ENCODE measurements around the gene NSMF.

Gene NSMF

DNA sequence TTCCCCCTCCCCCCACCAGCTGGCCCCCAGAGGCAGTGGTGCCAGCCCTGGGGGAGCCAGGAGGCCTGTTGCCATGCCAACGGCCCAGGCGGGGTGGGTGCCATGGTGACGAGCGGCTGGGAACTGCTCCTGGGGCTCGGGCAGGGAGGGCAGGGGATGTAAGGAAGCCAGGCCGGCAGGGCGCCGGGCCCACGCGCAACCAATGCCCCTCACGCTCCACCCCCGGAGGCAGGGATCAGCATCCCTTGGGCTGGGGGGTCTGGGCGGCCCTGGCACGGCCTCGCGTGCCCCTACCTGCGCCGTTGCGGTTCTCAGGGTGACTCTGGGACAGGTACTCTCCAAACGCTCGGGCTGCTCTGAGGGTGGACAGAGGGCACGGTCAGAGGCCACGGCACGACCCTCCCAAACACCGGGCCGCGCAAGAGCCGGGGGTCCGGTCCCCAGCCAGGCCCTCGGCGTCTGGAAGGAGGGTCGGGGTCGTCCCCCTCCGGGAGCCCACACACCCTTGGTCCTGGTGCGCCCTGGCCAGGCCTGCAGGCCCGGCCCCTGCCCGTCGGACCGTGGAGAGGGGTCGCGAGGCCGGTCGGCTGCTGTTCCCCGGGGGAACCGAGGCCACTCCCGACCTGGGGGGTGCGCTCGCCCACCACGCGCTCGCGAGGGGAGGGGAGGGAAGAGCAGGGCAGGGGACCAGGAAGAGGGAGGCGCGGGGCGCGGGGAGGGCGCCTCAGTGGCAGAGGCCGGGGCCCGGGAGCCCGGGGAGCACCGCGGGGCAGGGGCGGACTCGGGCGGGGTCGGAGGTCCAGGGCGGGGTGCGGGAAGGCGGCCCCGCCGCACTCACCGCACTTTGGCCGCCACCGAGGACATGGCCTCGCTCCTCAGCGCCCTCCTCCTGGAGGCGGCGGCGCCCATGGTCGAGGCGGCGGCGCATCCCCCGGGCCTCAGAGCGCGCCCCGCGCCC is 661 bp downstream of the NSMF start:
- Histone ChIP-seq H3K4me3 (peak overlapping the region; percentile 86), H3K9ac (ENCODE audit: insufficient read length) (peak overlapping the region; percentile 76), H3K36me3 (ENCODE audit: insufficient read depth, low read length) (no peaks in the 10 kb centered on the region; the same call in 1 of the 2 replicates), H3K27ac (no peak overlapping the region), H3K9me3 (ENCODE audit: low read depth, low read length) (no peaks in the 10 kb centered on the region)
- TF ChIP-seq POLR2AphosphoS5 (IDR thresholded peaks at IDR 0.05; ENCODE audit: borderline replicate concordance, low read depth, low read length): no peak
- no peak for TF ChIP-seq FOXP2 (optimal IDR thresholded peaks at IDR 0.05; ENCODE audit: control extremely low read depth, extremely low read length, insufficient read depth)
- TF ChIP-seq EZH2 (IDR thresholded peaks at IDR 0.05): no peak
- DNase-seq (ENCODE audit: low read depth, low spot score): no peak

DNA sequence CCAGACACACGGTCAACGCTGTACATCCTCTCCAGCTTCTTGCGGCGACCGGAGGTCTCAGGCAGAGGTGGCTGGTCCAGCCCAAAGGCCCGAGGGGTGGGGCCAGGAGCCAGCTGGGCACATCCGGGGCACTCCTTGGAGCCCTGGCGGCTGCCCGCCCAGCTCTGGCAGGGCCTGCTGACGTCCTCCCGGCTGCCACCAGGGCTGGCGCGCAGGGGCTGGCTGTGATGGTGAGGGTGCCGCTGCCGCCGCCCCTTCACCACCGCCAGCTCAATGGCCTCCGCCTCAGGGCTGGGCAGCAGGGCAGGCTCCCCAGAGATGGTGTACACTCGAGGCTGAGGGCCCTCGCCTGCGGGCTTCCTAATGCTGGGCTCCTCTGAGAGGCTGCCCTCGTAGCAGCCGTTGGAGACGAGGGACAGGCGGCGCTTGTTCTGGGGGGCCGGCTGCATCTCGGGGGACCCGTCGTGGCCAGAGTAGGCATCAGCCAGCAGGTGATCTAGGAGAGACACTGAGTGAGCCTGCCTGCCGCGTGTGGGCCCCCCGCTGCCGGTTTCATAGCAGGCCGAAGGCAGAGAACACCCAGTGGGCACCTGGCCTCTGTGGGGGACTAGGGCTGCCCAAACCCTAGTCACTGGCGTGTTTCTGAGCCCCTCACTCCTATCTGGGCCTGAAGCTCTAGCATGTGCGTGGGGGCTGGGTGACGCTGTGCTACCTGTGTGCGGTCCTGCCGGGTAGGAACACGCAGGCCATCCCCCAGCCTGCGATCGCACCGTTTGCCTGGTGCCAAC is 1.5 kb downstream of the NSMF start:
- Histone ChIP-seq H3K4me3 (peak overlapping the region; percentile 86), H3K9ac (ENCODE audit: insufficient read length) (no peak overlapping the region), H3K27ac (no peak overlapping the region), H3K9me3 (ENCODE audit: low read depth, low read length) (no peaks in the 10 kb centered on the region), H3K36me3 (ENCODE audit: insufficient read depth, low read length) (no peaks in the 10 kb centered on the region; the same call in 1 of the 2 replicates)
- no peak for DNase-seq (ENCODE audit: low read depth, low spot score)
- no peak for TF ChIP-seq POLR2AphosphoS5 (IDR thresholded peaks at IDR 0.05; ENCODE audit: borderline replicate concordance, low read depth, low read length)
- no peak for TF ChIP-seq FOXP2 (optimal IDR thresholded peaks at IDR 0.05; ENCODE audit: control extremely low read depth, extremely low read length, insufficient read depth)
- TF ChIP-seq EZH2 (IDR thresholded peaks at IDR 0.05): no peak

GRCh38 chr9:137456864-137457405 is 2.2 kb downstream of the NSMF start:
- H3K9ac ChIP-seq (ENCODE audit: insufficient read length): no peak overlapping the region
- no peaks in the 10 kb centered on the region; the same call in 1 of the 2 replicates for H3K36me3 ChIP-seq (ENCODE audit: insufficient read depth, low read length)
- H3K9me3 ChIP-seq (ENCODE audit: low read depth, low read length): no peaks in the 10 kb centered on the region
- TF ChIP-seq POLR2AphosphoS5 (IDR thresholded peaks at IDR 0.05; ENCODE audit: borderline replicate concordance, low read depth, low read length) (no peak), EZH2 (IDR thresholded peaks at IDR 0.05) (no peak), FOXP2 (optimal IDR thresholded peaks at IDR 0.05; ENCODE audit: control extremely low read depth, extremely low read length, insufficient read depth) (no peak)
- H3K4me3 ChIP-seq: no peak overlapping the region
- 0 out of 2 replicates have a peak overlapping the region, but pooled peaks have one; percentile 13 for H3K27ac ChIP-seq
- DNase-seq (ENCODE audit: low read depth, low spot score): no peak

DNA sequence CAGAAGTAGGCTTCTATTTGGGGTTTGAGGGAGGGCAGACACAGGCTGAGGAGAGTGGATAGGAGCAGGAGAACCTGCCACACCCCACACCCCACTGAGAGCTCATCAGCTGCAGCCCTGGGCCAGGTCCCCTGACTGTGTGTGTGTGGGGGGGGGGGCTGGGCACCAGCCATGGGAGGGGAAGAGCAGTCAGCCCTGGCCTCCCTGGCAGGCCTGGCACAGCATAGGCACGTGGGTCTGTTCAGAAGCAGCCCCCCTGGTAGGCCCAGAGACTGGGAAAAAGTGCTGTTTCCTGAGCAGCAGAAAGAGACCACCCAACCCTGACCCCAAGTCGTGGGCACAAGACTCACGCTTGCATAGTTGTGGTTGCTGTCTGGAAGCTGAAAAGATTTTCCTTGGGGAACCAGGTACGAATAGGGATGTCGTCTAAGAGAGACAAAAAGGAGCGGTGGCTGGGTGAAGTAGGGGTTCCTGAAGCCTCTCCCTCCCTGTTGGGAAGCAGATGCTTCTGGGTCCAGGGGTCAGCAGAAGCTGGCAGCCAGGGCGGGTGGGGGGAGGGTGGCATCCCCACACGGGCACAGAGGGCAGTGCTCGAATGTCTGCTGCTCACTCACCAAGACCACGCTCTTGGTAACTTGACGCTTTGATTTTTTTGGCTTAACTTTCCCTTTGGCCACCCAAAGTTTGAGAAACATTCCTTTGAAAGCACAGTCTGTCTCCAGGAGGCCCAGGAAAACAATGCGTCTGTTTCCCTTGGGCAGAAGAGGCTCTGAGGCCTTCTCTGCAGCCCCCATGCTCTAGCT is 2.9 kb downstream of the NSMF start:
- no peak for DNase-seq (ENCODE audit: low read depth, low spot score)
- TF ChIP-seq FOXP2 (optimal IDR thresholded peaks at IDR 0.05; ENCODE audit: control extremely low read depth, extremely low read length, insufficient read depth): no peak
- TF ChIP-seq EZH2 (IDR thresholded peaks at IDR 0.05): no peak
- TF ChIP-seq POLR2AphosphoS5 (IDR thresholded peaks at IDR 0.05; ENCODE audit: borderline replicate concordance, low read depth, low read length): no peak
- 0 out of 2 replicates have a peak overlapping the region, but pooled peaks have one; percentile 13 for H3K27ac ChIP-seq
- no peak overlapping the region for H3K4me3 ChIP-seq
- H3K36me3 ChIP-seq (ENCODE audit: insufficient read depth, low read length): no peaks in the 10 kb centered on the region; the same call in 1 of the 2 replicates
- H3K9me3 ChIP-seq (ENCODE audit: low read depth, low read length): no peaks in the 10 kb centered on the region
- H3K9ac ChIP-seq (ENCODE audit: insufficient read length): no peak overlapping the region

DNA sequence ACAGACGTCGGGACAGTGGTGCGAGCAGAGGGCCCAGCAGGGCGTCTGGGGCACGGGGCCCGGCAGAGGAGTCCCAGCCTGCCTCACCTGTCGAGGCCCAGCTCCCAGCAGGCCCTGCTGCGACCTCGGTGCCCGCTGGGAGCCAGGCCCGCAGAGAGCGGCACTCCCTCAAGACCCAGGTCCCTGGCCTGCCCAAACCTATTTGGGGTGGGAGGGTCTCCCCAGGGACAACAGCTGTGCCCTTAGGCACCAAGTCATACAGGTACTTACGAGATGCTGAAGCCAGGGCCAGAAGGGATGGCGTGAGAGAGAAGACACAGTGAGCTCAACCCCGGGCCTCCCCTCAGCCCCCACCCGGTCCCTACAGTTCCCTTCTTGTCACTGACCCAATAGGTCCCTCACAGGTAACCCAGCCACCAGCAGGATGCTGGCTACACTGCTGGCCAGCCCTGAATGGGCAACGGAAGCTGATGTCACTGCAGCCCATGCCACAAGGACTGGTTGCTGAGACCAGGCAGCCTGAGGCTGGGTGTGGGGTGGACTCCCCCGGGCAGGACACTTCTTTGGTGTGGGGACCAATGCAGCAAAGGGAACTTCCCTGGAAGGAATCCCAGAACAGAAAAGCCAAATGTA is 3.7 kb downstream of the NSMF start:
- no peaks in the 10 kb centered on the region for H3K9me3 ChIP-seq (ENCODE audit: low read depth, low read length)
- DNase-seq (ENCODE audit: low read depth, low spot score): no peak
- TF ChIP-seq FOXP2 (optimal IDR thresholded peaks at IDR 0.05; ENCODE audit: control extremely low read depth, extremely low read length, insufficient read depth) (no peak), POLR2AphosphoS5 (IDR thresholded peaks at IDR 0.05; ENCODE audit: borderline replicate concordance, low read depth, low read length) (no peak), EZH2 (IDR thresholded peaks at IDR 0.05) (no peak)
- H3K27ac ChIP-seq: no peak overlapping the region
- H3K9ac ChIP-seq (ENCODE audit: insufficient read length): no peak overlapping the region
- no peaks in the 10 kb centered on the region; the same call in 1 of the 2 replicates for H3K36me3 ChIP-seq (ENCODE audit: insufficient read depth, low read length)
- no peak overlapping the region for H3K4me3 ChIP-seq

- H3K27ac ChIP-seq: no peak overlapping the region
- no peaks in the 10 kb centered on the region; the same call in 1 of the 2 replicates for H3K36me3 ChIP-seq (ENCODE audit: insufficient read depth, low read length)
- H3K9me3 ChIP-seq (ENCODE audit: low read depth, low read length): no peaks in the 10 kb centered on the region
- TF ChIP-seq FOXP2 (optimal IDR thresholded peaks at IDR 0.05; ENCODE audit: control extremely low read depth, extremely low read length, insufficient read depth) (no peak), POLR2AphosphoS5 (IDR thresholded peaks at IDR 0.05; ENCODE audit: borderline replicate concordance, low read depth, low read length) (no peak), EZH2 (IDR thresholded peaks at IDR 0.05) (no peak)
- H3K4me3 ChIP-seq: peak overlapping the region; percentile 55
- H3K9ac ChIP-seq (ENCODE audit: insufficient read length): no peak overlapping the region
- no peak for DNase-seq (ENCODE audit: low read depth, low spot score)
Observed at GRCh38 chr9:137454597-137455358, 4.4 kb downstream of the NSMF start.

All from SK-N-MC (cell line).